GM12872 (cell line): Measurements from ENCODE around the gene CYFIP1.

Experiments
- TF ChIP-seq, protein P1 (sequence below): IDR thresholded peaks from 3 replicates; pipeline ENCODE4 v1.5.1; 2011; ENCODE audit warnings: low read depth, mild to moderate bottlenecking, low read length, moderate library complexity; ENCODE audit not compliant: insufficient read depth

Gene CYFIP1

DNA sequence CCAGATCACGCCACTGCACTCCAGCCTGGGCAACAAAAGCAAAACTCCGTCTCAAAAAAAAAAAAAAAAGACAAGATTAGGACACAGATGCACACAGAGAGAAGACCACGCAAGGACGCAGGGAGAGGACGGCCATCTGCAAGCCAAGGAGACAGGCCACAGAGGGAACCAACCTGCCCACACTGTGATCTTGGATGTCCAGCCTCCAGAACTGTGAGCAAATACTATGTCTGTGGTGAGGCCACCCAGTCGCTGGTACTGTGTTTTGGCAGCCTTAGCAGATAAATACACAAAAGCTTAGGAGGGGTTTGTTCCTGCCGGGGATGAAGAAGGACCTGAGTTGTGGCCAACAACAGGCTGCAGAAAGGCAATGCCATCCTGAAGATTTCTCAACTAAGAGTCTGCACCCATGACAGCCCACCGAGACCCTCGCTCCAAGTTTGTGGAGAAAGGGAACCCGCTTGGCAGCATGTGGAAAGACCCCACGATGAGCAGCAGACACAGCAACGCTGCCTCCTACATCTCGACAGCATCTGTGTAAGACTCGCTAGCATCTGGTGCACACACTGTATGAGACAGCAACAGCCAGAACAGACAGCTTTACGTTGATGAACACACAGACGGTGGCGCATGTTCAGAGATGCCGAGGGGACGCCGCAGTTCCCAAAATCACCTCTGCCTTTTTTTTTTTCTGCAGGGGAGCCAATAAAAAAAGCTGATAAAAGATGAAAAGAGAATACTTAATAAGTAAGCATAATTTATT lies 13.7 kb downstream of the CYFIP1 start:
- TF ChIP-seq, protein P1, sequence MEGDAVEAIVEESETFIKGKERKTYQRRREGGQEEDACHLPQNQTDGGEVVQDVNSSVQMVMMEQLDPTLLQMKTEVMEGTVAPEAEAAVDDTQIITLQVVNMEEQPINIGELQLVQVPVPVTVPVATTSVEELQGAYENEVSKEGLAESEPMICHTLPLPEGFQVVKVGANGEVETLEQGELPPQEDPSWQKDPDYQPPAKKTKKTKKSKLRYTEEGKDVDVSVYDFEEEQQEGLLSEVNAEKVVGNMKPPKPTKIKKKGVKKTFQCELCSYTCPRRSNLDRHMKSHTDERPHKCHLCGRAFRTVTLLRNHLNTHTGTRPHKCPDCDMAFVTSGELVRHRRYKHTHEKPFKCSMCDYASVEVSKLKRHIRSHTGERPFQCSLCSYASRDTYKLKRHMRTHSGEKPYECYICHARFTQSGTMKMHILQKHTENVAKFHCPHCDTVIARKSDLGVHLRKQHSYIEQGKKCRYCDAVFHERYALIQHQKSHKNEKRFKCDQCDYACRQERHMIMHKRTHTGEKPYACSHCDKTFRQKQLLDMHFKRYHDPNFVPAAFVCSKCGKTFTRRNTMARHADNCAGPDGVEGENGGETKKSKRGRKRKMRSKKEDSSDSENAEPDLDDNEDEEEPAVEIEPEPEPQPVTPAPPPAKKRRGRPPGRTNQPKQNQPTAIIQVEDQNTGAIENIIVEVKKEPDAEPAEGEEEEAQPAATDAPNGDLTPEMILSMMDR = no peak

GRCh38 chr15:22963641-22964040 lies 16.5 kb downstream of the CYFIP1 start:
- TF ChIP-seq, protein P1 = no peak

DNA sequence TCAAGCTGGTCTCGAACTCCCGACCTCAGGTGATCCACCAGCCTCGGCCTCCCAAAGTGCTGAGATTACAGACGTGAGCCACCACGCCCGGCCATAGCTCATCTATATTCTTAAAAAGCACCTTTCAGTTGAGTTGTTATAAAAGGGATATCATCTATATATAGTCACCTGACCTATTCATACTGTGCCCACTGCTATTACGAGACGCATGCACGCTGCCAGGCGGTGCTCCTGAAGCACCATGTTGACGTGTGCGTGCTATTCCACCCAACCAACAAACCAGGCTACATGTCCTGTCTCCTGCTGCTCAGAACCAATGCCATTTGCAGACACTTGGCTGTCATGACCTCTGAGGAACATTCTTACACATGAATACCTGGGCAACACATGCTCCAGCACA lies 17.6 kb downstream of the CYFIP1 start:
- TF ChIP-seq, protein P1 = no peak

DNA sequence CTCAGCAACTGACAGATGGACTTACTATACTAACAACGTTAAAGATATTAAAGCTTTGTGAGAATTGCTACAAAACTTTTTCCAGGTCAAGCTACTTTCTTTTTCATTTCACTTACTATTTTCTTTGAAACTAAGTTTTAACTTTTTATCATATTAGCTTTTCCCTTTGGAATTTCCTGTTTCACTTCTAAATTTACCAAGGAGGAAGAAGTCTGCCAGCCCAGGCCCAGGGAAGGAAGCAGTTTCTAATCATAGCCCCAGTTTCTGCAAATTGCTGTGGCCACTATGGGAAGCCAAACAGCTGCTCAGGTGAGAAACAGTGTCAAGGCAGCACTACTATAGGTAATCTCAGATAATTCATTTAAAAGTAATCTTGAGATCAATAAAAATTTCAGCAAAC lies 18.4 kb downstream of the CYFIP1 start:
- TF ChIP-seq, protein P1 = no peak

DNA sequence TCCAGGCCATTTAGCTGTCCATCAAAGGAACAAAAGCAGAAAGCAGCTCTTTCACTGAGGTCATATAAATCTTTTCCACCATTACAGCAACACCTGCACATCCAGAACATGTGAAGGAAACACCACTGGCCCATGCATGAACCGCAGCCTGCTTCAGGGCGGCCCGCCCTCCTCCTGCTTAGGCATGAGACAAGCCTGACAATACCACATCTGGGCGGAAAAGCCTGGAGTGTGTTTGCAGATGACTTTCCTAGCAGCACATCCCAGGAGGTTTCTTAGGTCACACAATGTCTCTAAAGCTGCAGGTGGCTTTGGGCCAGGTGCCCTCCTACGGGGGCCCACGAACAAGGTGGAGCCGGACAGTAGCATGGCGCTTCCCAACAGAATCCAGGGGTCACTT lies 19.6 kb downstream of the CYFIP1 start:
- TF ChIP-seq, protein P1 = no peak

- TF ChIP-seq, protein P1 = no peak
Measured at GRCh38 chr15:22960126-22960525, 20.0 kb downstream of the CYFIP1 start.

DNA sequence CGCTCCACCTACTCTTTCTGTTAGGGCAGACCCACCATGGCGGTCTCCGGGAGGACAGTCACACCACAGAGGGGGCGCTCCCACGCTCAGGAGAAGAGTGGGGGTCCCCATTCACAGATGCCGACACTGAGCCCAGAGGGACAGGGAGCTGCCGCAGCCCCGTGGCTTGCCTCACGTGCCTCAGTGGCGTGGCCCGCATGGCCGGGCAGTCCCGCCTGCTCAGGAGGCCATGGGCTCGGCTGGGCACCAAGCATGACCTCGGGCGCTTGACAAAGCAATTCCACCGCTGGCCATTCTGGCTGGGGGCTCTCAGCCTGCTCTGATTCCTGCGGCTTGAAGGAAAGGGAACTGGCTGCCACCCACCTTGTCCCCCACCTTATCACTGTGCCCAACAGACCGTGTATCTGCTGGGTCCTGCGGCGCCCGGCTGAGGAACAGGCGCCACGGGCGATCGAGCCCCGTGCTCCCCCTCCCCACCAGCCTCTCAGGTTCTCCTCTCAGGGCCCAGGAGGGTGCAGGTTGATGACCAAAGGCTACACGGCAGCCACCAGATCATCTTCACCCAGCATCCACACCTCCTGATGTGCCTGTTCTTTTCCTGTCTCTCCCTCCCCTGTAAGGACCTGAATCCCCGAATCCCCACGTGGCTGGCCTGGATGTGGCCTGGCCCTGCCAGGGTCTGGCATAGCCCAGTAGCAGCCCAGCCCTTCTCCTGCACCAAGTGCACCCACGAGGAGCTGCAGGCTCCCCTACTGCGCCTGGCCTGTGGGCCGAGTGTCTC lies 20.7 kb downstream of the CYFIP1 start:
- TF ChIP-seq, protein P1 = no peak
